HG02852 (cell line): Measurements from ENCODE around the gene B4GALT2.

Experiments
- ATAC-seq: cut with Tn5 transposase; IDR thresholded peaks from one replicate; pipeline ENCODE4 v1.9.1; 2021; ENCODE audit warnings: mild to moderate bottlenecking, moderate library complexity; ENCODE audit not compliant: unreplicated experiment

Gene B4GALT2

GRCh38 chr1:43969416-43969745 lies 9.6 kb upstream of the B4GALT2 start:
- no peak for ATAC-seq

DNA sequence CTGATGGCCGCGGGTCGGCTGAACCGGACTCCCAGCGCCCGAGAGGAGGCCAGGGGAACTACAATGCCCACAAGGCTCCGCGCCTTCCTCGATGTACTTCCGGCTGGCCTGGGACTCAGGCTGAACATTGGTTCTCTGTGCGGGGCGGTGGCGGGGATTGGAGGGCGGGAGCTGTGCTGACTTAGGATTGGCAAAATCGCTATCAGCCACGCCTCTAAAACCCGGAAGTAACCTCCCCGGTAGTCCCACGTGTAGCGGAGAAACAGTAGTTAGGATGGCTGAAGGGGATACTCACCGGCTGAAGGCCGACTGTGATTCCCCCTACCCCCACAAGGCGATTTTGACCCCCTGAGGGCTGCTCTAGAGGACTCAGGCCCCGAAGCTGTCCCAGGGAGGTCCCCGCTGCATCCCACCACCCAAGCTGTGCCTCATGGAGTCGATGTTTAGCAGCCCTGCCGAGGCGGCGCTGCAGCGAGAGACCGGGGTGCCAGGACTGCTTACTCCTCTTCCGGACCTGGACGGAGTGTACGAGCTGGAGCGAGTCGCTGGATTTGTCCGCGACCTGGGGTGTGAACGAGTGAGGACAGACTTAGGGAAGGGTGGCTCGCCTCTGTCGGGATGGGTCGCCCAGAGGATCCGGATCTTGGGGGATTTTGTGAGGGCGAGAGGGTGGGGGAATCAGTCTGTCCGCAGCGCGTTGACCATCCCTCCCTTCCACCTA lies 9.1 kb upstream of the B4GALT2 start, which contains the start of gene DPH2:
Gene DPH2, plus strand, starts transcription at position 265 of the 721 bp plus-strand sequence. Its CDS starts 166 bp downstream, at position 431.
- peak; percentile 80 for ATAC-seq

DNA sequence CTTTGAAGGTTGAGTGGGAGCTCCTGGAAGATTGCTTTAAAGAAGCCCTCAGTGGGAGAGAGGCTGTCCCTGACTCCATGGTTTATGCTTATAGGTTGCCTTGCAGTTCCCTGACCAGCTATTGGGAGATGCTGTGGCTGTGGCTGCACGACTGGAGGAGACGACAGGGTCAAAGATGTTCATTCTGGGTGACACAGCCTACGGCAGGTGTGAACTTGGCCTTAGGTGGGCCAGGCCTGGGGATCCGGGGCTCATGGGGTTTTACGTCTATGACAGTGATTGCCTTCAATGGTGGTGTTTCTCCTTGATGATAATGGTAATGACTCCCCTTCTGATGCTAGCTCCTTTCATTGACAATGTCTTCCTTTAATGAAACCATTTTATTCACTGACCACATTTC lies 8.5 kb upstream of the B4GALT2 start:
- ATAC-seq, result no peak

DNA sequence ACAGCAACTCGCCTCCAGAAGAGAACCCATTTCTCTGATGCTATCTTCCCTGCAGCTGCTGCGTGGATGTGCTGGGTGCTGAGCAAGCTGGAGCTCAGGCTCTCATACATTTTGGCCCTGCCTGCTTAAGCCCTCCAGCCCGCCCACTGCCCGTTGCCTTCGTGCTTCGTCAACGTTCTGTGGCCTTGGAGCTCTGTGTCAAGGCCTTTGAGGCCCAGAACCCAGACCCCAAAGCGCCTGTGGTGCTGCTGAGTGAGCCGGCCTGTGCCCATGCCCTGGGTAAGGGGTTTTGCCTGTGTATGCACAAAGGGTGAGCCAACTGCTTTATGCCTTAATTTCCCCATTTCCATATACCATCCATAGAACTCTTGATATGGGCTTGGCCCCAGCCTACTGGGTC lies 8.1 kb upstream of the B4GALT2 start:
- no peak for ATAC-seq

DNA sequence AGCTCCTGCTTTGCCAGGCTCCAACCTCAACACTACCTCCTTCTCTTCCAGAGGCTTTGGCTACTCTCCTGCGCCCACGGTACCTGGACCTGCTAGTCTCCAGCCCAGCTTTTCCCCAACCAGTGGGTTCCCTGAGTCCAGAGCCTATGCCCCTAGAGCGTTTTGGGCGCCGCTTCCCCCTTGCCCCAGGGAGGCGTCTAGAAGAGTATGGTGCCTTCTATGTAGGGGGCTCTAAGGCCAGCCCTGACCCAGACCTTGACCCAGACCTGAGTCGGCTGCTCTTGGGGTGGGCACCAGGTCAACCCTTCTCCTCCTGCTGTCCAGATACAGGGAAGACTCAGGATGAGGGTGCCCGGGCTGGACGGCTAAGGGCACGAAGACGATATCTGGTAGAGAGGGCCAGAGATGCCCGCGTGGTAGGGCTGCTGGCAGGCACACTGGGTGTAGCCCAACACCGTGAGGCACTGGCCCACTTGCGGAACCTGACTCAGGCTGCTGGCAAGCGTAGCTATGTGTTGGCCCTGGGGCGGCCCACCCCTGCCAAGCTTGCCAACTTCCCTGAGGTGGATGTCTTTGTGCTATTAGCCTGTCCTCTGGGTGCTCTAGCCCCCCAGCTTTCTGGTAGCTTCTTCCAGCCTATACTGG lies 7.6 kb upstream of the B4GALT2 start:
- no peak for ATAC-seq

- ATAC-seq, result peak; percentile 0
Observed at GRCh38 chr1:43973981-43974442, 5.0 kb upstream of the B4GALT2 start.

DNA sequence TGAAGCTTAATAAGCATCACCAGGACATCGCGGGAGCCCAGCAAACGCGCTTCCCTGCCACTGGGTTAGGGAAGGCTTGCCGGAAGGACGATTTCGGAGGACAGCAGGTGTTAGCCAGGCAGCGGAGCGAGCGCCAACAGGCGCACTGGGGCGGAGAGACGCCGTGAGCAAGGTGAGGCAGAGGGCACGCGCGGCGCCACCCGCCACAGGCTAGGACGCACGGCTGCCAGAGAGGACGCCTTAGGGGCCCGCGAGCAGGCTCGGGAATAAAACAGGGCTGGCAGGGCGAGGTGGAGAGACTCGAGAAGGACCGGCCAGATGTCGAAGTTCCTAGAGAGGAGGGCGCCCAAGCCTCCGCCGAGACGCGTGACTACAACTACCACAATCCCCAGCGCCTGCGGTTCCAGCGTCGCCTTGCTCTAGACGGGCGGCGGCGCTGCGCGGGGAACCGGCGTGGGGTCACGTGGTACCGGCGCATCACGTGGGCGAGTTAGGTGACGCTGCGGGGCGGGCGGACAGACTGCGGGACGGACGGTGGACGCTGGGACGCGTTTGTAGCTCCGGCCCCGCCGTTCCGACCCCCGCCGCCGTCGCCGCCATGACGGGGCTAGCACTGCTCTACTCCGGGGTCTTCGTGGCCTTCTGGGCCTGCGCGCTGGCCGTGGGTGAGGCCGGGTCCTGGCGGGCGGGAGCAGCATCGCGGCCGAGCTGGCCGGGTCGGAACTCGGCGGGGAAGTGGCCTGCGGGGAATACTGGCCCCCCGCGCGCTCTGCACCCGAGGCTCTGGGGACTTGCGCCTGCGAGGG lies 4.4 kb upstream of the B4GALT2 start, which contains the start of gene ATP6V0B:
Gene ATP6V0B, plus strand, starts transcription at position 518 of the 806 bp plus-strand sequence. Its CDS starts 81 bp downstream, at position 599.
- peak; percentile 67 for ATAC-seq

GRCh38 chr1:43975249-43975961 lies 3.6 kb upstream of the B4GALT2 start:
- no peak for ATAC-seq

DNA sequence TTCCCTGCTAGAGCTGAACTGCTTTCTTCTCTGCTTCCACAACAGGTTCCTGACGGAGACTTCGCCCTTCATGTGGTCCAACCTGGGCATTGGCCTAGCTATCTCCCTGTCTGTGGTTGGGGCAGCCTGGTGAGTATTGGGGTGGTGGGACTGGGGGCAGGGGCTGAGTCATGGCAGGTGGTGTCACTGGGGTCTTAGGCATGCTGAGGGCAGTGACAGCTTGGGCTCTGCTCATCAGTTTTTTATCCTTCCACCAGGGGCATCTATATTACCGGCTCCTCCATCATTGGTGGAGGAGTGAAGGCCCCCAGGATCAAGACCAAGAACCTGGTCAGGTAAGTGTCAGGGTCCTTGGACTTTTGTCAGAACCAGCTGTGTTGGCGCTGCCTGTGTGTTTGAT lies 3.0 kb upstream of the B4GALT2 start:
- ATAC-seq, result no peak

GRCh38 chr1:43976890-43977289 lies 2.1 kb upstream of the B4GALT2 start:
- ATAC-seq, result no peak

DNA sequence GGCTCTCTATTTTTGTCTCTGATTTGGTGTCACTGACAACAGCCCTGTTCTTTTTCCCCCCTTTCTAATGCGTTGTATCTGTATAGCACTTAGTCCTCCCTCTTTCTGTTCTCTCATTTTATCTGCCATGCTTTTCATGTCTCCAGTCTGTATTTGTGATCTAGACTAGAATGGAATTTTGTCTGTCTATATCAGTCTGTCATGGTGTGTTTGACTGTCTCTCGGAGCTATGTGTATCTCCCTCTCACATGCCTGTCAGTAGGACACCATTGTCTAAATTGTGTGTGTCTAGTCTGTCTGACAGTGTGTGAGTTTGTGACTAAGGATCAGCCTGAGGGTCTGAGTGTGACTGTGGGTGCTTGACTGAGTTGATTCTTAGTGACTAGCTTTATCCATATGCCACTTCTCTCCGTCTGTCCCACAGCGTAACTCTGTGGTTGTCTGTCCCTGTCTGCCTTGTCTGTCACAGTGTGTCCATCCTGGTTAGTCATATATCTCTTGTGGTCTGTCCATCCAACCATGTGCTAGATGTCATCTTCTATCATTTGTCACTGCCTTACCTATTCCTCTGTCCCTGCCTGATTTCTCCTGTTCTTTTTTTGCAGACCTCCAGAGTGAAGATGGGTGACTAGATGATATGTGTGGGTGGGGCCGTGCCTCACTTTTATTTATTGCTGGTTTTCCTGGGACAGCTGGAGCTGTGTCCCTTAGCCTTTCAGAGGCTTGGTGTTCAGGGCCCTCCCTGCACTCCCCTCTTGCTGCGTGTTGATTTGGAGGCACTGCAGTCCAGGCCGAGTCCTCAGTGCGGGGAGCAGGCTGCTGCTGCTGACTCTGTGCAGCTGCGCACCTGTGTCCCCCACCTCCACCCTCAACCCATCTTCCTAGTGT lies 1.4 kb upstream of the B4GALT2 start:
- no peak for ATAC-seq

- ATAC-seq, result no peak
Observed at GRCh38 chr1:43978264-43978550, 803 bp upstream of the B4GALT2 start.

DNA sequence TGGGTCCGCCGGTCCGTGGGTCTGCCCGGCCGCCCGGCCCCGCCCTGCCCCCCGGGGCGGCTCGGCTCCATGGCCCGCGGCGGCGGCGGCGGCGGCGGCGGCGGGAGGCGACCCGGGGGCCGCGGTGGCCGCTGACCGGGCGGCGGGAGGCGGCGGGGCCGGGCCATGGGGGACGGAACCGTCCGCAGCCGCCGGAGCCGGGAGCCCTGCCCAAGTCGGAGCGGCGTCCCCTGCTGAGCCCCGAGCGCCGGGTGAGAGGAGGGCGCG lies 184 bp downstream of the B4GALT2 start:
- no peak for ATAC-seq

- ATAC-seq, result no peak
Observed at GRCh38 chr1:43979528-43980254, 681 bp downstream of the B4GALT2 start.

DNA sequence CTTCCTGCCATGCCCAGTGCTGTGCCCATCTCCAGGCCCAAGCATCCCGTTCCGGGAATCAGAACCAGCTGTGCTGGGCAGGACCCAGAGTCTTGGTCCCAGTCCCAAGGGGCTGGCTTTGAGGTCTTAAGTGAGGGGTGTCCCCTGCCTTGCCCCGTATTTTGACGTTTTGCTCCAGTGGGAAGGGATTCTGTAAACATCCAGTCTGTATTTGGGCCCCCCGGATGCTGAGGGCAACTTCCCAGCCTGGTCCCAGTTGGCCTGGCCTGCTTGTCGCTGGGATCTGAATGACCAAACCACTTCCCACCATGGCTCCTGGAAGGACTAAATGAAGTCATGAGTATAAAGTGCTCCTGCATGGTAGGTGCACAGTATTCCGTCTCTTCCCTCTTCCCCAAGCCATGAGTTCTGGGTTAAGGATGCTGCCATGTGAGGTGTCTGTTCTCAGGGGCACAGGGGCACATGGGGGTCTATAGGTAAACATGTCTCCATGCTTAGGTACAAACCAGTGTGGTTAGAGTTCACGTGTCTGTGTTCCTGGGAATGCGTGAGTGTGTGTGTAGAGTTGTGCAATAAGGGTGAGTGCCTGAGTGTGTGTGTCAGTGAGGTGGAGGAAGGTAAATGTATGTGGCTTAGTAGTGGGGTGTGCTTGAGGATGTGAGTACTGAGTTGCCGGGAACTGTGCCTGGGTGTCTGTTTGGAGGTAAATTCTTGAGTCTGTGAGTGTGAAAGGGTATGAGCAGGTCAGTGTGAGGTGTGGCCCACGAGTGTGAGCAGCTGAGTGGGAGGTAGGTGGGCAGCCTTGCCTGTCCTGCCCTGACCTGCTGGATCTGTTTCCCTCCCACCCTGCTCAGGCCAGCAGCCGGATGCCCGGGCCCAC lies 1.5 kb downstream of the B4GALT2 start:
- ATAC-seq, result no peak

GRCh38 chr1:43981135-43981491 lies 2.1 kb downstream of the B4GALT2 start:
- no peak for ATAC-seq

DNA sequence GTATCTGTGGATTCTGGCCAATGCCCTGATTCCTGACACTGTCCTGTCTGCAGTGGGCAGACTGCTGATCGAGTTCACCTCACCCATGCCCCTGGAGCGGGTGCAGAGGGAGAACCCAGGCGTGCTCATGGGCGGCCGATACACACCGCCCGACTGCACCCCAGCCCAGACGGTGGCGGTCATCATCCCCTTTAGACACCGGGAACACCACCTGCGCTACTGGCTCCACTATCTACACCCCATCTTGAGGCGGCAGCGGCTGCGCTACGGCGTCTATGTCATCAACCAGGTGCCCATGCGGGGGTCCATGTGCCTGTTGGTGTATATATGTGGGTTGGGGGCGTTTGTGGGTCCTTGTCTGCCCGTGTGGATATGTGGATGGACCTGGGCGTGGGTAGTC lies 2.6 kb downstream of the B4GALT2 start:
- ATAC-seq, result no peak

DNA sequence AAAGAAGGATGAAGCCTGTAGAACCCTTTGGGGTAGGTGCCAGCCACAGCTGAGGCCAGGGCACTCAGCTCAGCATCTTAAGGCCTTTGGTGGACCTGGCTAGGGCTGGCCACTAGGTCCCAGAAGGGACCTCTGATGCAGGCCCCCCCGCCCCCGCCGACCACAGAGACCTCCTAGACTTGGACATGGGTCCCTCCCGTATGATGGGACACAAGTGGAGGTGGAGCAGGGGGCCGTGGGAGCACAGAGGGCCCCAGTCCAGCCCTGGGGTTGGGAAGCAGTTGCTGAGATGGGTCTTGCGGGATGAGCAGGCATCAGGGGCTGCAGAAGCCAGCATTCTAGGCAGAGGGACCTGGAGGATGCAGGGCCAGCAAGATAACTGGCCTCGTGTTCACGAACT lies 3.2 kb downstream of the B4GALT2 start:
- ATAC-seq, result no peak

GRCh38 chr1:43982808-43983207 lies 3.8 kb downstream of the B4GALT2 start:
- ATAC-seq, result no peak
